Bronchial epithelial cell (primary cell): ENCODE results near the gene PLEKHA4. TPM values are rescaled to one million over a fixed set of nuclear protein-coding genes. Genes with fewer than 3 reads are reported as not detected.

Experiments
- DNase-seq: peaks from one replicate; pipeline ENCODE4 v3.0.0-alpha.2; 2010; ENCODE audit warnings: low read depth
- FAIRE-seq: peaks from 2 replicates; lab custom pipeline; 2011; peaks lifted over from hg19 to GRCh38; lab: Jason Lieb, UNC
- H3K27me3 ChIP-seq: 2 replicates; pipeline ENCODE4 v1.5.1; 2011; ENCODE audit warnings: low read length; ENCODE audit not compliant: control insufficient read depth, insufficient read depth
- H3K36me3 ChIP-seq: 2 replicates; pipeline ENCODE4 v1.5.1; 2011; ENCODE audit warnings: low read length; ENCODE audit not compliant: control insufficient read depth, insufficient read depth
- H3K4me3 ChIP-seq: 2 replicates; pipeline ENCODE4 v1.5.1; 2011; ENCODE audit warnings: mild to moderate bottlenecking, low read depth, low read length, control low read depth
- total RNA-seq: library from RNA; depleted of rRNA; stranded (reverse); fragments of >200 nt; gene quantifications from 2 replicates; pipeline ENCODE4 v1.2.1, GENCODE V29; 2014
- TF ChIP-seq, protein P1 (sequence below): IDR thresholded peaks from 2 replicates; pipeline ENCODE4 v1.5.1; 2011; ENCODE audit warnings: mild to moderate bottlenecking, moderate library complexity, low read length, control low read depth, inconsistent platforms; ENCODE audit not compliant: insufficient read depth, severe bottlenecking

Gene PLEKHA4
- total RNA-seq, 1 donor from 2014 or later: 0.79 TPM

- H3K36me3 ChIP-seq: no peaks in the 10 kb centered on the region
- TF ChIP-seq, protein P1, sequence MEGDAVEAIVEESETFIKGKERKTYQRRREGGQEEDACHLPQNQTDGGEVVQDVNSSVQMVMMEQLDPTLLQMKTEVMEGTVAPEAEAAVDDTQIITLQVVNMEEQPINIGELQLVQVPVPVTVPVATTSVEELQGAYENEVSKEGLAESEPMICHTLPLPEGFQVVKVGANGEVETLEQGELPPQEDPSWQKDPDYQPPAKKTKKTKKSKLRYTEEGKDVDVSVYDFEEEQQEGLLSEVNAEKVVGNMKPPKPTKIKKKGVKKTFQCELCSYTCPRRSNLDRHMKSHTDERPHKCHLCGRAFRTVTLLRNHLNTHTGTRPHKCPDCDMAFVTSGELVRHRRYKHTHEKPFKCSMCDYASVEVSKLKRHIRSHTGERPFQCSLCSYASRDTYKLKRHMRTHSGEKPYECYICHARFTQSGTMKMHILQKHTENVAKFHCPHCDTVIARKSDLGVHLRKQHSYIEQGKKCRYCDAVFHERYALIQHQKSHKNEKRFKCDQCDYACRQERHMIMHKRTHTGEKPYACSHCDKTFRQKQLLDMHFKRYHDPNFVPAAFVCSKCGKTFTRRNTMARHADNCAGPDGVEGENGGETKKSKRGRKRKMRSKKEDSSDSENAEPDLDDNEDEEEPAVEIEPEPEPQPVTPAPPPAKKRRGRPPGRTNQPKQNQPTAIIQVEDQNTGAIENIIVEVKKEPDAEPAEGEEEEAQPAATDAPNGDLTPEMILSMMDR: no peak
- FAIRE-seq (no peak), DNase-seq (no peak)
- no peaks in the 10 kb centered on the region for H3K27me3 ChIP-seq
- H3K4me3 ChIP-seq: no peak overlapping the region
These were observed 8.5 kb downstream of the PLEKHA4 start for GRCh38 chr19:48859711-48860572.

DNA sequence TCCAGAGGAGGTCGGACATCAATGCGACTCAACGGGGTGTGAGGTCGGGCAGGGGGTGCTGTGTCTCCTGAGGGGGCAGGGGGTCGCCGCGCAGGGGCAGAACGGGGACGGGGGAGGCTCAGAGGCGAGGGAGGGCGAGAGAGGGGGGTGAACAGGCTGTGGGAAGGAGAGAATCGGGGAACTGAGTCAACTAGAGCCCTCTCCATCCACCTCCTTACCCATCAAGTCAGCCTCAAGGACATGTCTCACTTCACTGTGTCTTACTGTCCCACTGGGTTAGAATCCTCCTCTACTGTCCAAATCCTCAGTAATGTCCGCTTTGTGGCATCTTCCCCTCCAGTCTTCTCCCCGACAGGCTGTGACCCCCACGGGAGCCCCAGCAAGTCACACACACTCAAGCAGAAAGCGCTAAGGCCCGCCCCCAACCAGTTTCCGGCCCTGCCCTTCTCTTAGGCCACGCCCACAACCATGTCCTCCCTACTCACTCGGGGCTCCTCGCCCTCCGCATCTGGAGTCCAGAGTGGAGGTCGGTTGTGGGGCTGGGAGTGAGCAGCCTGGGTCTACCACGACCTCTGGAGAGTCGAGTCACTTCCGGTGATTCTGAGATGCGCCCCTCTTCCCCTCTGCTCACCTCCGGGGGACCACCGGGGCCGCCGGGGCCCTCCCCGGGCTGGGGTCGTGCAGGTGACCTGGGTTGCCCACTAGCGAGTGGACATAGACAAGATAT is 9.3 kb downstream of the PLEKHA4 start:
- TF ChIP-seq, protein P1: no peak
- H3K36me3 ChIP-seq: no peaks in the 10 kb centered on the region
- DNase-seq (no peak), FAIRE-seq (no peak)
- no peaks in the 10 kb centered on the region for H3K27me3 ChIP-seq
- no peak overlapping the region for H3K4me3 ChIP-seq

DNA sequence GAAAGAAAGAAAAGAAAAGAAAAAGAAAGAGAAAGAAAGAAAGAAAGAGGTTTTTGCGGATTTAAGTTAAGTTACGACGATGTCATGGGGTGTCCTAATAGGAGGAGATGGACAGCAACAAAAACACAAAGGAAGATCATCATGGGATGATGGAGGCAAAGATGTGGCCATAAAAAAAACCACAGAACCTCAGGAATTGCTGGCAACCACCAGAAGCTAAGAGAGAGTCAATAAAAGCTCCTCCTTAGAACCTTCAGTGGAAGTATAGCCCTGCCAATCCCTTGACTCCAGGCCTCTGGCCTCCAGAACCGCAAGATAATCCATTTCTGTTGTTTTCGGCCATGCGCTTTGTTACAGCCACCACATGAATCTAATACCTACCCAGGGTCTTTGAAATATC is 11.5 kb downstream of the PLEKHA4 start:
- no peak for FAIRE-seq

GRCh38 chr19:48854103-48854502 is 14.3 kb downstream of the PLEKHA4 start:
- FAIRE-seq (no peak), DNase-seq (no peak)
- TF ChIP-seq, protein P1: no peak
- no peak overlapping the region for H3K4me3 ChIP-seq
- no peaks in the 10 kb centered on the region for H3K27me3 ChIP-seq
- H3K36me3 ChIP-seq: no peaks in the 10 kb centered on the region

More for the DNA sequence above, 11.5 kb downstream of the PLEKHA4 start:
- no peaks in the 10 kb centered on the region for H3K36me3 ChIP-seq
- no peak overlapping the region for H3K4me3 ChIP-seq
- no peak for DNase-seq
- no peaks in the 10 kb centered on the region for H3K27me3 ChIP-seq
- TF ChIP-seq, protein P1: no peak

DNA sequence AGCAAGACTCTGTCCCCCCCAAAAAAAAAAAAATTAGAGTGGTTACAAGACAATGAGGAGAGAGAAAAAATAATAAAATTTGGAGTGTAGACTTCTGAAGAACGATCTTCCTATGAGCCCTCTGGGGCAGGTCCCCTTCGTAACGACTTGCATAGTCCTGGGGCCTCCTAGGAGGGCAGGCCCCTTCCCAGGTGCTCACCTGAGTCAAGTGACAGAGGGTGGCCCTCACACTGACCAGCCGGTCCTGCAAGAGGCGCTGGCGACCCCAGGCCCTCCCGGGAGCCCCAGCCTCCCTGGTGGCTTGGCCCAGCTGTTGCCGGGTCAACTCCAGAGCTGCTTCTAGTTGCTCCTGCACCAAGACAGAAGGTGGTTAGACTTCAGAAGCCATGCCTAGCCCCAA is 14.9 kb downstream of the PLEKHA4 start:
- no peak for FAIRE-seq

More for the DNA sequence above, 14.9 kb downstream of the PLEKHA4 start:
- Histone ChIP-seq H3K27me3 (no peaks in the 10 kb centered on the region), H3K36me3 (no peaks in the 10 kb centered on the region), H3K4me3 (no peak overlapping the region)
- no peak for DNase-seq
- TF ChIP-seq, protein P1: no peak
